Activated effector memory CD4-positive, alpha-beta T cell treated with Interleukin-2 at 50 U/mL for 16 hours (primary cell): ENCODE measurements around the gene SLC39A12.
"Not testable (repeated sequence)": the region's sequence is repeated elsewhere in the genome, so short reads cannot be mapped to it uniquely, and the experiment has no call there.

Experiments used
- DNase-seq: peaks from one replicate; pipeline ENCODE4 v3.0.0-alpha.2; 2020

SLC39A12 gene

DNA sequence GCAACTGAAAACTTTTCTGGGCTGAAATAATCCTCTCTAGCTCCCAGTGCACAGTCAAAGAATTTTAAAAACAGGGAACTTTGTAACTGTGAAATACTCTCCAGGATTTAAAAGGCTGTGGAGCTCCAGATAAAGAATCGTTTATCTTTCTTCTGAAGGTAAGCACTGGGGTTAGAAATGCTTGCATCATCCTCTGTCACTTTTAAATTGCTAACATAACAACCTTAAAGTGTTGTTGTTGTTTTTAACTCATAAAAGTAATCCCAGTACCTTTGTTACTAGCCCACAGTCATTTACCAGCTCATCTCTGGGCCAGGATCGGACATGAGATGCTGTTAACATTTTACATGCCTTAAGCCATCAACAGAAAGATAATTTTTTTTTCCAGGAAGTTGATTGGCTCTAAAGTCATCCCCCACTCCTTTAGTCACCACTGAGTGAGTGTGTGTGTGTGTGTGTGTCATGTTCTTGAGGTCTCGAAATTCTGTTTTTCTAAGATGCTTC lies at the start of gene SLC39A12:
TSS of gene SLC39A12 (plus strand) at position 51 of the 504 bp plus-strand sequence. CDS start 1,359 bp downstream, outside the sequence.
- no peak for DNase-seq

DNA sequence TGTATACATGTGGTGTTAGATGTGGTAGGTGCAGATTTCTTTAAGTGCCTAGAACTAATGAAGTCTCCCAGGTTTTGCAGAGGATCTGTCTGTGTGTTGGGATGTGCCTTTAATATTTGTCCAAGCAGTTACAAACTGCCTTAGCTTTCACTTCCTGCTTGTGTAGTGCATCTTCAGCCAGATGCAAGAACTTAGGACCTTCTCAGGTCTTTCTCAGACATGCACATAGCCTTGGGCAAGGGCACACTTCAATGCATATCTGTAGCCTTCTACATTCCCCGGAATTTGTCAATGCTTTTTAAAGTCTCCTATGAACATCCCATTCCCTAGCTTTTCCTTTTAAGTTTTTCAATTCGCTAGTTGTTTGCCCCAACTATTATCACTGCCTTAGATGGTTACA lies 47.2 kb upstream of the SLC39A12 start:
- DNase-seq: no peak

DNA sequence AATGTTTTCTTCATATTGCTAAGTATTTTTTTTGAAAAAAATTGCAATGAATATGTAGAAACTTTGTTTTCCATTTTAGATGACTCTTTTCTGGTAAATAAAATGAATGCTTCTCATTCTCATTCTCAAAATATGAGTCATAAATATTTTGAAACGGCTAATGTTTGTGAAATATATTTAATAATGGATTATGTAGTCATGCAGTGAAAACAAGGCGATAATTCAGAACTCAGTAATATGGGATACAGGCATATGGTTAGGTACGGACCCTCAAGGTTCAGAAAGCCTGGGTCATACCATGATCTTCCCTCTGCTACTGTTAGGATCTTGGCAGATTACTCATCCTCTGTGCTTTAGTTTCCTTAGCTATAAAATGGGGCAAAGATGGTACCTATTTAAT lies 46.2 kb upstream of the SLC39A12 start:
- DNase-seq: no peak

- no peak for DNase-seq
Measured at GRCh38 chr10:17906002-17906401, 45.7 kb upstream of the SLC39A12 start.

DNA sequence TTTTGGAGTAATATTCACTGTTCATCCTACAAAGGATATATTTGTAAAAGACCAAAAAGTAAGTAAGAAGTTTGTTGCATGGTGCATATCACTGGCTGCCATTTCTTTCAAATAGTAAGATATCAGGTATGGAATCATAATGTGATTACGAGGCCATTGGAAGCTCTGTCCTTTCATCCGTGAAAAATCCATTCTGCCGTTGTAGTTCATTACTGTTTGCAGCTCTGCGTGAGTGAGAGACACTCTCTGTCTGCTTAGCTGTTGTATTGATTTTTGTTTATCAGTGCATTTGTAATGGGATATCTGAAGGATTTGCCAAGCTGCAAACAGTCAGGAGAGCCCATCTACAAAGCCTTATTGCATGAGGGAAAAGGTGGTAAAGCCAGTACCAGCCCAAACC lies 44.1 kb upstream of the SLC39A12 start:
- DNase-seq: no peak

- no peak for DNase-seq
Measured at GRCh38 chr10:17910125-17910789, 41.5 kb upstream of the SLC39A12 start.

- DNase-seq: no peak
Measured at GRCh38 chr10:17912754-17913153, 39.0 kb upstream of the SLC39A12 start.

- DNase-seq: no peak
Measured at GRCh38 chr10:17913604-17914003, 38.1 kb upstream of the SLC39A12 start.

DNA sequence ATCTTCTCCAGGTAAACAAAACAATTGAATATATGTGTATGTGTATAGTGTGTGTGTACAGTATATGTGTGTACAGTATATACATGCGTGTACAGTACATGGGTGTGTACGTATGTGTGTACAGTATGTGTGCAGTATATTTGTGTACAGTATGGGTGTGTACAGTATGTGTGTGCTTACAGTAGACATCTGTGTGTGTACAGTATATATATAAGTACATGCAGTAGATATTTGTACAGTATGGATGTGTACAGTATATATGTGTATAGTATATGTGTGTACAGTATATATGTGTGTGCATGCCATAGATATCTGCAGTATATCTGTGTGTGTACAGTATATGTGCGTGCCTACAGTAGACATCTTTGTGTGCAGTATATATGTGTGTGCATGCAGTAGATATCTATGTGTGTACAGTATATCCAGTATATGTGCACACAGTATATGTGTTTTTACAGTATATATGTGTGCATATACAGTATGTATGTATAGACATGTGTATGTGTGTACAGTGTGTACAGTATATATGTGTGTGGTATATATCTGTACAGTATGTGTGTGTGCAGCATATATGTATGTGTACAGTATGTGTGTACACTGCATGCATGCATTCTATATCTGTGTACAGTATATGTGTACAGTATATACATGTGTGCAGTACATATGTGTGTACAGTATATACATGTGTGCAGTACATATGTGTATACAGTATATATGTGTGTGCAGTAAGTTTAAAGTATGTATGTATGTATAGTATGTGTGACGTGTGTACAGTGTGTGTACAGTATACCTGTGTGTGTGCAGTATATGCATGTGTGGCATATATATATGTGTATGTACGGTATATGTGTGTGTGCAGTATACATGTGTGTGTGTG lies 37.3 kb upstream of the SLC39A12 start:
- no peak for DNase-seq

DNA sequence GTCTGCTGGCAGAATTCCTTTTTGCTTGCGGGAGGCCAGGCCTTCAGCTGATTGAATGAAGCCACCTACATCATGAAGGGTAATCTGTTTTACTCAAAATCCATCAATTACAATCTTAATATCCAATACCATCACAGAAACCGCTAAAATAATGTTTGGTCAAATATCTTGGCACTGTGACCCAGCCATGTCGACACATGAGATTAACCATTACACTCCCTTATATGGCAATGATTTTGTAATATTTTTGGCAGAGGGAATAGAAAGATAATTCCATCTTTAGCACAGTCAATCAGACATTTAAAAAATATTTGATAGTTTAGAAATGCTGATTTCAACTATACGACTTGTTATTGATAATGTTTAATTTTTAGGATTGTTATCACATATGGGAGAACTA lies 36.5 kb upstream of the SLC39A12 start:
- no peak for DNase-seq

DNA sequence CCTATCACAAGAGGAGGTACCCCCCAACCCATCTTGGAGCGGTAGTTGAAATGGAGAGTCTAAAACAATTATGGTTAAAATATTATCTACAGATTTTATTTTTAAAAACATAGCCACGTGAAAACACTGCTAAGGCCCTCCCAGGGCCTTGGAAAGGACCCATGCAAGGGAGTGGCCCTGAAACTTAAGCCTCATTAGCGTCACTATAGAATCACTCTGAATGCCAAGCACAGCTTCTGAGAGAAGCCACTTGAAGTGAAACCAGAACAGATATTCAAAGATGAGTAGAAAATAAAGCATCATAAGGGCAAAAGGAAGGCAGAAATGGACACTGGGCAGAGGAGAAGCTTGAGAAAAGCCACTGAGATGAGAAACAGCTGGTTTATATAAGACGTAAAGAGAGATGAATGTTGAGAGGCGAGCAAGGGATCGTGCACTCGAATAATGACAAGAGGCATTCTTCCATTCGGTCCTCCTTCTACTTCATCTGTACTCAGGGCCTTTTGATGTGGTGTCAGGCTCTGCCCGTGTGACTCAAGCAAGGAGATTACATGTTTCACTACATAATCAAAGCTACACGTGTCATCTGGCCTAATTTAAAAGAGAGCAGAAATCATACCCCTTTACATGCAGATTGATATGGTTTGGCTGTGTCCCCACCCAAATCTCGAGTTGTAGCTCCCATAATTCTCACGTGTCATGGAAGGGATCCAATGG lies 33.4 kb upstream of the SLC39A12 start:
- no peak for DNase-seq

DNA sequence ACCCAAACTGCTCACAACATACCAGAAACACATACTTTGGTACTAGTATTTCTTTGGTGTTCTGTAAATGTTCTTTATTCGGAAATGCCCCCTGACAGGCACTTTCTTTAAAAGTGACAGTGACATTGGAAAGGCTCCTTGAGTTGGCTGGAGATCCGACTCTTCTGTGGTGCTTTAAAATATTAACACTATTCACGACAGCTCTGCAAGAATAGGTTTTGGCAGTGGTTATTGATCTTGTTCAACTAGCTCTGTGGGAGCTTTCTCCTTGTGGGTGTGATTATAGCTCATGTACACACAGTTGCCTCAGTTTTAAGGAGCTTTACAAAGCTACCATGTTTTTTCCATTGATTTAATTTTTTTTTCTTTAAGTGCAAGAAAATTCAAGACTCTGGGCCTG lies 30.3 kb upstream of the SLC39A12 start:
- no peak for DNase-seq

DNA sequence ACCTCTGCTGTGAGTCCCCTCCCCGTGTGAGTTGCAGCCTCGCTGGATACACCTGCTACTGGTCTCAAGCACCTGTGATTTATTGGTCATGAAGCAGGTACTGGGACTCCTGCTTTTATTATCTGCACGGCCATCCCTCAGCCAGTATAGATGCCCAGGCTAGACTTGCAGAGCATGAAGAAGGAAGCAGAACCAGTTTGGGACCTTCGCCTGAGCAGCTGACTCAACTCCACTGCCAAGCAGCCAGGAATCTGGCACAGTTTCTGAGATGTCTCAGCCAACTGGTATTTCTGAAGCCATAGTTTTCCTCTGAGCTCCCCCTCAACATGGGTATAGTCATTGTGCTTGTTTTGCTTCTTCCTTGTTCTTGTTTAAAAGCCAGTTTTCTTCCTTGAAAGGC lies 28.0 kb upstream of the SLC39A12 start:
- DNase-seq: no peak

- no peak for DNase-seq
Measured at GRCh38 chr10:17943033-17943745, 8.5 kb upstream of the SLC39A12 start.

GRCh38 chr10:17950269-17950668 lies 1.4 kb upstream of the SLC39A12 start:
- DNase-seq: not testable (repeated sequence)

GRCh38 chr10:17950726-17951125 lies 992 bp upstream of the SLC39A12 start:
- no peak for DNase-seq

DNA sequence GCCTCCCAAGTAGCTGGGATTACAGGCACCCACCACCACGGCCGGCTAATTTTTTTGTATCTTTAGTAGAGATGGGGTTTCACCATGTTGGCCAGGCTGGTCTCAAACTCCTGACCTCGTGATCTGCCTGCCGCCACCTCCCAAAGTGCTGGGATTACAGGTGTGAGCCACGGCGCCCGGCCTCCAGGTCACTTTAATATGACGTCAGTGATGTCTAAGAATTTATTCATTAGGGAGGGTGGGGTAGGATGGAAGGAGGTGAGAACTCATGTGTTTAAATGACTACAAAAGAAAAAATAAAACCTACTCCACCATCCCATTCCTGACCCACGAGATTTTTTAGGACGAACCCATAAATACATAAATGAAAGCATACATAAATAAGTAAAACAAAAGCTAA lies 2.7 kb downstream of the SLC39A12 start:
- DNase-seq: not testable (repeated sequence)

GRCh38 chr10:17954861-17955260 lies 3.1 kb downstream of the SLC39A12 start:
- DNase-seq: no peak

DNA sequence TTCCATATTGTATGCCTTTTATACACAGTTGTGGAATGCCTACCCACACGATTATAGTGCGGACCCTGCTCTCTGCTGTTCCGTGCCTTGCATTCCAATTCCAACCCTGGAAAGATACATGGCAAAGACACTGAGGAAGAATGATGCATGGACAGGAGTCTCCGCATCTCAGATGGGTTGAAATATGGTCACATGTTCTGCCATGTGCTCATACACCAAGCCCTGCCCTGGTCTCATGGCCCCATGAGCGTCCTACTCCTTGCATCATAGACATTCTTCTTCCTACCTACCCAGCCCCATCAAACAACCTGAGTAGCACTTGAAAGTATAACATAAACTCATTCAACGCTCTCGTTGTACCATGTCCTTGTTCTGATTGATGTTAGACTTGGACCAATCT lies 6.3 kb downstream of the SLC39A12 start:
- DNase-seq: no peak

DNA sequence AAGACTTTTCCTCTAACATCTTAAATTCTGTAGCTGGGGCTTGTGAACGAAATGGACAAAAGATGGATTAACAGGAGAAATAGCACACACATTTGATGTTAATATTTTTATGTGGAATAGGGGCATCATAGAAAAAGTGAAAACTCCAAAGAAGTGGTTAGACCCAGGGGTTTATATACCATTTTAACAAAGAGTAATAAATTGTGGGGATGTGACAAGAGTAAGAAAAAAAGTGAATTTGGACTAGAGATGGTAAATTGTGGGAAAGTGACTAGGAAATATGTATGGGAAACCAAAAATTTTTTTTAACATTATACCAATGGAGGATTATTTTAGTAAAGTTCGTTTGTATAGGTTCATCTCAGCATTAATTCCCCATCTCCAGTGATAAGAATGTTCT lies 8.2 kb downstream of the SLC39A12 start:
- no peak for DNase-seq

GRCh38 chr10:17961551-17962422 lies 10.1 kb downstream of the SLC39A12 start:
- no peak for DNase-seq

GRCh38 chr10:17963431-17963830 lies 11.7 kb downstream of the SLC39A12 start:
- no peak for DNase-seq
